ENCODE results near the gene RRP12. TPM values are rescaled to one million over a fixed set of nuclear protein-coding genes. Genes with fewer than 3 reads are reported as not detected.

Gene RRP12
- total and polyA plus RNA-seq, 2 donors (not counting 3 experiments of a cell fraction or from before 2014, with no cell fraction given) = 13.6 to 35.8 TPM

DNA sequence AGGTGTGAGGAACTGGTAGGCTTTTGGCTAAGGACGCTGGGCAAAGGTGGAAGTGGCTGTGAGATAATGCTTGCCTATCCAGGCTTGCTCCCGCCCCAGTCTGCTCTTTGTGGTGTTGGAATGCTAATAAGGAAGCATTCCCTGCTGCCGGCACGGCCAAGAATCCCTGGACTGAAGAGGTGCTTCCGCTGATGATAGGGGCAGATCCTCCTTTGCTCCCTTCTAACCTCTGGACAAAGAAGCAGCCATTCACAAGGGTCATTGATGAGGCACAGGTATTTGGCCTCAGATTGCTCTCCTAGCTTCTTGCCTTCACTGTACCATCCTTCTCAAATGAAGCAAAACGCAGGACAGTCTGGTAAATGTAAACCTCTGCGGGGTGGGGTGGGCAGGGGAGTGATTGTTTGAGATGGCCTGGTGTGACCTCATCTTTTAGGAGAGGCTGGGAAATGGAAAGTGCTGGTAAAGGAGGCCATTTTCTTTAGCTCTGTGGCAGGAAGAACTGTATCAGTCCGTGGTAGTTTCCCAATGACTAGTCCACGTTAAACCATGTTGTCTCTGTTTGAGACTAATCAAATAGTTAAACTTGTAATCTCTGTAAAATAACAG lies 26.5 kb upstream of the RRP12 start:
- ChIA-PET CTCF (interaction anchor here (1.0 to 2.3 kb wide), 5 partner anchors 12 to 126 kb away, joined by 3 to 7 read pairs (median 4); no protein-coding TSS in a partner anchor), POLR2A (no interaction called here)
- Histone ChIP-seq H3K79me2 (ENCODE audit: control insufficient read depth, insufficient read depth, low read length) (peaks cover 56% of the 10 kb centered on the region), H3K4me2 (ENCODE audit: insufficient read depth, low read length) (peak overlapping the region; percentile 80), H3K27ac (ENCODE audit: insufficient read depth, low read depth, low read length) (peak overlapping the region; percentile 50), H3K9ac (replicated peaks; ENCODE audit: extremely low read depth, insufficient read depth, low read length) (peak overlapping the region; percentile 82), H3K36me3 (ENCODE audit: control insufficient read depth in 2 of 2, extremely low read depth in 1 of 2, insufficient read depth in 2 of 2, low read length in 2 of 2) (peaks cover 13 to 17% of the 10 kb centered on the region in 2 experiments), H3K4me3 (replicated peaks in 1 of 3; ENCODE audit: insufficient read depth in 1 of 3, low read depth in 1 of 3, low read length in 3 of 3) (peak overlapping the region; percentile 74 to 86 (median 75)), H3K9me1 (replicated peaks; ENCODE audit: control insufficient read depth, extremely low read depth, insufficient read depth, low read length) (no peaks in the 10 kb centered on the region), H4K20me1 (replicated peaks; ENCODE audit: control insufficient read depth, extremely low read depth, insufficient read depth, low read length) (no peaks in the 10 kb centered on the region), H2AFZ (ENCODE audit: low read depth, low read length) (no peak overlapping the region), H3K27me3 (ENCODE audit: control insufficient read depth in 2 of 2, insufficient read depth in 2 of 2, low read length in 2 of 2) (no peaks in the 10 kb centered on the region), H3K9me3 (replicated peaks; ENCODE audit: control insufficient read depth, insufficient read depth, low read length) (no peaks in the 10 kb centered on the region), H3K4me1 (ENCODE audit: control insufficient read depth, extremely low read depth, insufficient read depth, low read length) (peaks cover 27% of the 10 kb centered on the region)
- intact Hi-C loops (cut with micrococcal nuclease) = loop anchor here (1.0 to 5.0 kb wide), 2 partner anchors 19 to 70 kb away; partner anchors contain the start of genes EXOSC1, MMS19, UBTD1 and ZDHHC16
- dilution Hi-C loops (cut with MboI; ENCODE audit: extremely low pct_ligation_motif_present, low sequenced_read_pairs) = no loop called here
- peak; percentile 21 for TF ChIP-seq POLR2AphosphoS5 (IDR thresholded peaks at IDR 0.05; ENCODE audit: insufficient read depth, low read depth, low read length)
- TF ChIP-seq POLR2A (IDR thresholded peaks at IDR 0.05; ENCODE audit: low read depth, low read length) = no peak
- TF ChIP-seq, protein P1, sequence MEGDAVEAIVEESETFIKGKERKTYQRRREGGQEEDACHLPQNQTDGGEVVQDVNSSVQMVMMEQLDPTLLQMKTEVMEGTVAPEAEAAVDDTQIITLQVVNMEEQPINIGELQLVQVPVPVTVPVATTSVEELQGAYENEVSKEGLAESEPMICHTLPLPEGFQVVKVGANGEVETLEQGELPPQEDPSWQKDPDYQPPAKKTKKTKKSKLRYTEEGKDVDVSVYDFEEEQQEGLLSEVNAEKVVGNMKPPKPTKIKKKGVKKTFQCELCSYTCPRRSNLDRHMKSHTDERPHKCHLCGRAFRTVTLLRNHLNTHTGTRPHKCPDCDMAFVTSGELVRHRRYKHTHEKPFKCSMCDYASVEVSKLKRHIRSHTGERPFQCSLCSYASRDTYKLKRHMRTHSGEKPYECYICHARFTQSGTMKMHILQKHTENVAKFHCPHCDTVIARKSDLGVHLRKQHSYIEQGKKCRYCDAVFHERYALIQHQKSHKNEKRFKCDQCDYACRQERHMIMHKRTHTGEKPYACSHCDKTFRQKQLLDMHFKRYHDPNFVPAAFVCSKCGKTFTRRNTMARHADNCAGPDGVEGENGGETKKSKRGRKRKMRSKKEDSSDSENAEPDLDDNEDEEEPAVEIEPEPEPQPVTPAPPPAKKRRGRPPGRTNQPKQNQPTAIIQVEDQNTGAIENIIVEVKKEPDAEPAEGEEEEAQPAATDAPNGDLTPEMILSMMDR (IDR thresholded peaks at IDR 0.05; ENCODE audit: extremely low read depth in 1 of 2, insufficient read depth in 1 of 2, low read depth in 1 of 2, low read length in 2 of 2) = no peak
- TF ChIP-seq, protein P2, sequence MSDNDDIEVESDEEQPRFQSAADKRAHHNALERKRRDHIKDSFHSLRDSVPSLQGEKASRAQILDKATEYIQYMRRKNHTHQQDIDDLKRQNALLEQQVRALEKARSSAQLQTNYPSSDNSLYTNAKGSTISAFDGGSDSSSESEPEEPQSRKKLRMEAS (IDR thresholded peaks at IDR 0.05; ENCODE audit: insufficient read depth, insufficient read length) = no peak
- peak; percentile 42 for DNase-seq (ENCODE audit: low read depth, low spot score)
- BruUV-seq (replicated peaks) = no TSS peak
- FAIRE-seq = peak; percentile 54

Data from endothelial cell of umbilical vein (primary cell).